GM06990 (cell line): Measurements from ENCODE around the gene MYO5B.

ENCODE experiments used
- DNase-seq: peaks from one replicate; pipeline ENCODE4 v3.0.0-alpha.2; 2011; ENCODE audit not compliant: insufficient read length; ENCODE audit errors: extremely low read depth
- H3K27me3 ChIP-seq: replicated peaks from 2 replicates; pipeline ENCODE4 v1.6.0; 2011; ENCODE audit warnings: low read length; ENCODE audit not compliant: control insufficient read depth, insufficient read depth
- H3K36me3 ChIP-seq: 2 replicates; pipeline ENCODE4 v1.5.1; 2011; ENCODE audit warnings: low read length; ENCODE audit not compliant: control insufficient read depth, insufficient read depth
- H3K4me3 ChIP-seq: replicated peaks from 2 replicates; pipeline ENCODE4 v1.5.1; 2011; ENCODE audit warnings: low read depth, mild to moderate bottlenecking, control low read depth, low read length
- CTCF ChIP-seq: IDR thresholded peaks from 2 replicates; pipeline ENCODE4 v1.5.1; 2011; ENCODE audit warnings: low read length, control low read depth, mild to moderate bottlenecking, inconsistent platforms; ENCODE audit not compliant: insufficient read depth, poor library complexity, severe bottlenecking

The MYO5B gene

GRCh38 chr18:50011813-50012435 is 183.0 kb downstream of the MYO5B start:
- H3K27me3 ChIP-seq, result no peaks in the 10 kb centered on the region; the same call in 1 of the 2 replicates
- no peaks in the 10 kb centered on the region for H3K36me3 ChIP-seq
- no peak overlapping the region for H3K4me3 ChIP-seq
- DNase-seq, result no peak
- no peak for TF ChIP-seq CTCF

- no peaks in the 10 kb centered on the region; the same call in 1 of the 2 replicates for H3K27me3 ChIP-seq
- H3K36me3 ChIP-seq, result no peaks in the 10 kb centered on the region
- DNase-seq, result peak; percentile 19
- TF ChIP-seq CTCF, result peak; percentile 66
- no peak overlapping the region for H3K4me3 ChIP-seq
Measured at GRCh38 chr18:50009773-50010335, 185.1 kb downstream of the MYO5B start.

GRCh38 chr18:50008306-50008705 is 186.6 kb downstream of the MYO5B start:
- no peaks in the 10 kb centered on the region for H3K36me3 ChIP-seq
- no peak overlapping the region for H3K4me3 ChIP-seq
- TF ChIP-seq CTCF, result no peak
- no peak for DNase-seq
- no peaks in the 10 kb centered on the region; the same call in 1 of the 2 replicates for H3K27me3 ChIP-seq

- DNase-seq, result no peak
- no peak overlapping the region for H3K4me3 ChIP-seq
- H3K36me3 ChIP-seq, result no peaks in the 10 kb centered on the region
- H3K27me3 ChIP-seq, result peaks cover 3% of the 10 kb centered on the region
- TF ChIP-seq CTCF, result no peak
Measured at GRCh38 chr18:50006470-50007046, 188.4 kb downstream of the MYO5B start.

GRCh38 chr18:50004013-50004412 is 190.9 kb downstream of the MYO5B start:
- H3K36me3 ChIP-seq, result no peaks in the 10 kb centered on the region
- no peak for DNase-seq
- no peak for TF ChIP-seq CTCF
- H3K4me3 ChIP-seq, result no peak overlapping the region
- H3K27me3 ChIP-seq, result peaks cover 3% of the 10 kb centered on the region
